HepG2 (cell line): ENCODE measurements around the gene ATP6V1C2. TPM values are rescaled to one million over a fixed set of nuclear protein-coding genes. Genes with fewer than 3 reads are reported as not detected.
A peak's percentile ranks its signal among the peaks of the same experiment; 100 is the strongest.

Source experiments
- ATM ChIP-seq: fragments of 450-650 bp; IDR thresholded peaks from 2 replicates; pipeline ENCODE4 v1.7.1; 2017; ENCODE audit warnings: mild to moderate bottlenecking, borderline replicate concordance
- CHD2 ChIP-seq: IDR thresholded peaks from 2 replicates; pipeline ENCODE4 v1.6.1; 2011; ENCODE audit warnings: low read depth, low read length, improper control_type of control experiment
- KAT8 ChIP-seq: IDR thresholded peaks from 2 replicates; pipeline ENCODE4 v1.6.1; 2016; ENCODE audit warnings: missing genetic modification reagents, missing compliant biosample characterization
- MLXIP ChIP-seq: sonication (generic); formaldehyde crosslinking; IDR thresholded peaks from 2 replicates; pipeline ENCODE4 v1.9.0; 2021; ENCODE audit warnings: missing genetic modification reagents, borderline replicate concordance
- NFE2L1 ChIP-seq: sonication (generic); formaldehyde crosslinking; IDR thresholded peaks from 2 replicates; pipeline ENCODE4 v1.4.0; 2020; ENCODE audit warnings: missing genetic modification reagents, mild to moderate bottlenecking, borderline replicate concordance
- NR2F1 ChIP-seq, 2 experiments: fragments of 450-650 bp in 1 of 2; formaldehyde crosslinking in 1 of 2; IDR thresholded peaks; 2 replicates each; pipeline versions ENCODE4 v1.5.0 to v1.6.1; 2016 to 2020; ENCODE audit warnings: mild to moderate bottlenecking in 1 of 2, missing compliant biosample characterization in 1 of 2, missing genetic modification reagents in 1 of 2, moderate library complexity in 1 of 2
- RFX3 ChIP-seq: IDR thresholded peaks from 2 replicates; pipeline ENCODE4 v1.6.1; 2016; ENCODE audit warnings: missing biosample characterization, missing genetic modification reagents
- SOX5 ChIP-seq: IDR thresholded peaks from 2 replicates; pipeline ENCODE4 v1.6.1; 2016; ENCODE audit warnings: borderline replicate concordance
- TCF7L2 ChIP-seq: IDR thresholded peaks from 2 replicates; pipeline ENCODE4 v1.6.1; 2011; ENCODE audit warnings: mild to moderate bottlenecking, low read depth, low read length, moderate library complexity
- TFDP1 ChIP-seq: IDR thresholded peaks from 2 replicates; pipeline ENCODE4 v1.6.1; 2016; ENCODE audit warnings: missing compliant biosample characterization, missing genetic modification reagents, borderline replicate concordance
- TP53 ChIP-seq: sonication (generic); formaldehyde crosslinking; conservative IDR thresholded peaks from 2 replicates; pipeline ENCODE4 v1.4.0; 2020; ENCODE audit warnings: missing genetic modification reagents
- ZBTB39 ChIP-seq: sonication (generic); formaldehyde crosslinking; IDR thresholded peaks from 2 replicates; pipeline ENCODE4 v1.5.0; 2020; ENCODE audit warnings: missing genetic modification reagents
- ZFAT ChIP-seq: sonication (generic); formaldehyde crosslinking; conservative IDR thresholded peaks from 2 replicates; pipeline ENCODE4 v1.8.1; 2023; ENCODE audit warnings: missing genetic modification reagents, inconsistent platforms
- ZNF232 ChIP-seq: sonication (generic); formaldehyde crosslinking; IDR thresholded peaks from 2 replicates; pipeline ENCODE4 v1.4.0; 2020; ENCODE audit warnings: missing genetic modification reagents, borderline replicate concordance
- ZNF552 ChIP-seq: sonication (generic); formaldehyde crosslinking; IDR thresholded peaks from 2 replicates; pipeline ENCODE4 v1.9.0; 2022; ENCODE audit warnings: missing genetic modification reagents, mild to moderate bottlenecking, borderline replicate concordance
- ZNF577 ChIP-seq: sonication (generic); formaldehyde crosslinking; IDR thresholded peaks from 2 replicates; pipeline ENCODE4 v1.4.0; 2020; ENCODE audit warnings: mild to moderate bottlenecking, low read depth, missing genetic modification reagents, borderline replicate concordance
- ZNF607 ChIP-seq: sonication (generic); formaldehyde crosslinking; IDR thresholded peaks from 2 replicates; pipeline ENCODE4 v1.5.1; 2020; ENCODE audit warnings: missing genetic modification reagents, mild to moderate bottlenecking, borderline replicate concordance
- ZNF691 ChIP-seq: sonication (generic); formaldehyde crosslinking; IDR thresholded peaks from 2 replicates; pipeline ENCODE4 v1.4.0; 2020; ENCODE audit warnings: missing genetic modification reagents, low read depth, mild to moderate bottlenecking, borderline replicate concordance
- ZNF775 ChIP-seq: sonication (generic); formaldehyde crosslinking; IDR thresholded peaks from 2 replicates; pipeline ENCODE4 v1.4.0; 2020; ENCODE audit warnings: missing genetic modification reagents, mild to moderate bottlenecking, moderate library complexity, borderline replicate concordance
- ZNF879 ChIP-seq: sonication (generic); formaldehyde crosslinking; IDR thresholded peaks from 2 replicates; pipeline ENCODE4 v1.8.1; 2023; ENCODE audit warnings: missing genetic modification reagents
- ZSCAN21 ChIP-seq: sonication (generic); formaldehyde crosslinking; IDR thresholded peaks from 2 replicates; pipeline ENCODE4 v1.8.0; 2022; ENCODE audit warnings: mild to moderate bottlenecking, missing genetic modification reagents, moderate library complexity, borderline replicate concordance
- polyA plus RNA-seq, 8 experiments: library from polyadenylated mRNA; depleted of rRNA in 3 of 8; stranded (reverse) in 7 of 8; unstranded in 1 of 8; fragments of >200 nt; fragmentation: Illumina TruSeq in 4 of 8; extraction: Trizol in 4 of 8; gene quantifications; 2 replicates each; pipeline versions ENCODE4 v1.2.1 to v1.2.3, GENCODE V29; 2011 to 2016; ENCODE audit warnings: low read depth in 4 of 8, missing spikeins in 1 of 8, mixed read lengths in 1 of 8; ENCODE audit not compliant: insufficient read depth in 1 of 8
- total RNA-seq, 5 experiments: library from RNA; depleted of rRNA; stranded (reverse); fragments of >200 nt; fragmentation: Illumina TruSeq; extraction: Trizol; gene quantifications; 2 replicates each; pipeline ENCODE4 v1.2.3, GENCODE V29; 2016; ENCODE audit warnings: low read depth in 1 of 5

Gene ATP6V1C2
- total and polyA plus RNA-seq, 2 of the 13 experiments (the other 11 are each of a cell fraction or from before 2014, with no cell fraction given) = 0.04 to 0.29 TPM

GRCh38 chr2:10814571-10815331, 93.3 kb downstream of the ATP6V1C2 start (continued):
- TF ChIP-seq MLXIP (CRISPR knock-in tag) = no peak
- TF ChIP-seq SOX5 (CRISPR knock-in tag) = no peak
- no peak for TF ChIP-seq ZFAT (CRISPR knock-in tag)
- no peak for TF ChIP-seq ZNF232 (CRISPR knock-in tag)
- no peak for TF ChIP-seq ZNF691 (CRISPR knock-in tag)
- TF ChIP-seq ZNF552 = no peak
- no peak for TF ChIP-seq ZBTB39
- TF ChIP-seq CHD2 = no peak
- TF ChIP-seq ZSCAN21 (CRISPR knock-in tag) = no peak
- TF ChIP-seq ATM = no peak
- no peak for TF ChIP-seq TCF7L2
- TF ChIP-seq ZNF607 (CRISPR knock-in tag) = 0 out of 2 replicates have a peak, but pooled peaks have one; percentile 1
- TF ChIP-seq ZNF775 (CRISPR knock-in tag) = no peak
- TF ChIP-seq NFE2L1 = no peak
- TF ChIP-seq TP53 (CRISPR knock-in tag) = no peak
- no peak for TF ChIP-seq ZNF879 (CRISPR knock-in tag)
- TF ChIP-seq NR2F1 (CRISPR knock-in tag; IDR thresholded peaks at IDR 0.05) = no peak
- peak; percentile 23; the same call in 1 of the 2 replicates for TF ChIP-seq KAT8 (CRISPR knock-in tag)
- no peak for TF ChIP-seq ZNF577 (CRISPR knock-in tag)
- no peak for TF ChIP-seq RFX3 (CRISPR knock-in tag)
- peak; percentile 12; the same call in 1 of the 2 replicates for TF ChIP-seq TFDP1 (CRISPR knock-in tag)
